ENCODE results near the gene ASCL2.

The ASCL2 gene

GRCh38 chr11:2250041-2250440 is 20.3 kb downstream of the ASCL2 start:
- no peak overlapping the region for H3K4me3 ChIP-seq (ENCODE audit: low read depth, low read length)
- no peak overlapping the region for H3K27ac ChIP-seq
- no peak for DNase-seq
- H3K9me3 ChIP-seq (ENCODE audit: severe bottlenecking), result peaks cover 4% of the 10 kb centered on the region
- no peaks in the 10 kb centered on the region for H3K36me3 ChIP-seq
- TF ChIP-seq CTCF (IDR thresholded peaks at IDR 0.05; ENCODE audit: low read depth, low read length), result no peak
- H3K27me3 ChIP-seq (ENCODE audit: insufficient read depth, low read depth, severe bottlenecking), result peaks cover 3% of the 10 kb centered on the region

GRCh38 chr11:2249189-2249916 is 21.0 kb downstream of the ASCL2 start:
- TF ChIP-seq CTCF (IDR thresholded peaks at IDR 0.05; ENCODE audit: low read depth, low read length), result no peak
- H3K27me3 ChIP-seq (ENCODE audit: insufficient read depth, low read depth, severe bottlenecking), result peaks cover 6% of the 10 kb centered on the region
- no peak for DNase-seq
- H3K27ac ChIP-seq, result no peak overlapping the region
- H3K36me3 ChIP-seq, result no peaks in the 10 kb centered on the region
- H3K9me3 ChIP-seq (ENCODE audit: severe bottlenecking), result no peaks in the 10 kb centered on the region
- no peak overlapping the region for H3K4me3 ChIP-seq (ENCODE audit: low read depth, low read length)

DNA sequence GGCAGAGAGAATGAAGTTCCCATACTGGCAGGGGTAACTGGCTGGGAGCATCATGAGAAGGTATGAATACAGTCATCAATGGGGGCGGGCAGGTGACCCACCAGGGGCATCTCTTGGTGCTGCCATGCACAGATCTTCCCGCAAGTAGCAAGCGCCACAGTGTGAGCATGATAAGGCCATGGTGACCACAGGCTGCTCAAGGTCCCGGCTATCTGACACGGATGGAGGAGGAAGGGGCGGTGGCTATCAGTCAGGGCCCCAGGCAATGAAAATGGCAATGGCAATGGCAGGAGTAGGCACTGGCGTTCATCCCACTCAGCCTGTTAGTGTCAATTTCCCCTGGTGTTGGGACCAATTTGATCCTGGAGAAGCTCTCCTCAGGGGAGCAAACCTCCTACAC is 21.6 kb downstream of the ASCL2 start:
- TF ChIP-seq CTCF (IDR thresholded peaks at IDR 0.05; ENCODE audit: low read depth, low read length), result no peak
- H3K4me3 ChIP-seq (ENCODE audit: low read depth, low read length), result no peak overlapping the region
- H3K27me3 ChIP-seq (ENCODE audit: insufficient read depth, low read depth, severe bottlenecking), result peaks cover 8% of the 10 kb centered on the region
- H3K9me3 ChIP-seq (ENCODE audit: severe bottlenecking), result no peaks in the 10 kb centered on the region
- H3K27ac ChIP-seq, result no peak overlapping the region
- DNase-seq, result no peak
- H3K36me3 ChIP-seq, result no peaks in the 10 kb centered on the region

GRCh38 chr11:2248242-2248641 is 22.1 kb downstream of the ASCL2 start:
- no peak for DNase-seq
- Histone ChIP-seq H3K36me3 (no peaks in the 10 kb centered on the region), H3K27ac (no peak overlapping the region), H3K27me3 (ENCODE audit: insufficient read depth, low read depth, severe bottlenecking) (peaks cover 10% of the 10 kb centered on the region), H3K9me3 (ENCODE audit: severe bottlenecking) (no peaks in the 10 kb centered on the region), H3K4me3 (ENCODE audit: low read depth, low read length) (no peak overlapping the region)
- no peak for TF ChIP-seq CTCF (IDR thresholded peaks at IDR 0.05; ENCODE audit: low read depth, low read length)

DNA sequence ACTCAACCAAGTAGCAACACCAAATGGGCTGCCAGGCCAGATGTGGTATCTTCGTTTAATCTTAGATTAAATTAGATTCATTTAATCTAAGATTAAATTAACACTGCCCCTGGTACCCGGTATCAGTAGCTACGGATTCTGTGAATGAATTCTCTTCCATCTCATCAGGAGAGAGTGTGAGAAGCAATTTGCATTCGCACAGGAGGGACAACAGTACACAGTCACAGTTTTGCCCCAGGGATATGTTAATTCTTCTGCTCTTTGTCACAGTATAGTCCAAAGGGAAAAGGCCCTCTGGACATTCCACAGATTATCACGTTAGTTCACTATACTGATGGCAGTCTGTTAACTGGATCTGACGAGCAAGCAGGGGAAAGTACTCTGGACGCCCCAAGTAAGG is 22.9 kb downstream of the ASCL2 start:
- Histone ChIP-seq H3K4me3 (ENCODE audit: low read depth, low read length) (no peak overlapping the region), H3K36me3 (no peaks in the 10 kb centered on the region), H3K9me3 (ENCODE audit: severe bottlenecking) (no peaks in the 10 kb centered on the region), H3K27ac (no peak overlapping the region), H3K27me3 (ENCODE audit: insufficient read depth, low read depth, severe bottlenecking) (peaks cover 6% of the 10 kb centered on the region)
- TF ChIP-seq CTCF (IDR thresholded peaks at IDR 0.05; ENCODE audit: low read depth, low read length), result no peak
- no peak for DNase-seq

- TF ChIP-seq CTCF (IDR thresholded peaks at IDR 0.05; ENCODE audit: low read depth, low read length), result no peak
- Histone ChIP-seq H3K36me3 (no peaks in the 10 kb centered on the region), H3K27me3 (ENCODE audit: insufficient read depth, low read depth, severe bottlenecking) (peaks cover 14% of the 10 kb centered on the region), H3K27ac (no peak overlapping the region), H3K4me3 (ENCODE audit: low read depth, low read length) (no peak overlapping the region), H3K9me3 (ENCODE audit: severe bottlenecking) (peaks cover 11% of the 10 kb centered on the region)
- DNase-seq, result no peak
Measured at GRCh38 chr11:2240834-2241233, 29.6 kb downstream of the ASCL2 start.
